Measurements from ENCODE around the gene FUOM.

The FUOM gene

DNA sequence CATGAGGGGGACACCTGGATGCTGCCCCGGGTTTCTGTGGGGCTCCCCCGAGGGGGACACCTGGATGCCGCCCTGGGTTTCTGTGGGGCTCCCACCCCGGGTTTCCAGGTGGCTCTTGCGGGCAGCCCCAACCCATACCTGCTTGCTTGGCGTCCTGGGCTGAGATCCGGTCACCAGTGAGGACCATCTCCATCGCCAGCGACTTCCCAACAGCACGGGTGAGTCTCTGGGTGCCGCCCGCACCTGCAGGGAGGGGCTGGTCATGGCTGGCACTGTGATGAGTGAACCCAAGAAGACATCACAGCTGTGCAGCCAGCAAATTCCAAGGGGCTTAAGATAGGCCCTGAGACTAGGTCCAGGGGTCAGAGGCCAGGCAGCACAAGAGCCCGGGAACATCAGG lies 8.9 kb upstream of the FUOM start:
- DNase-seq (ENCODE audit: low spot score), result no peak

DNA sequence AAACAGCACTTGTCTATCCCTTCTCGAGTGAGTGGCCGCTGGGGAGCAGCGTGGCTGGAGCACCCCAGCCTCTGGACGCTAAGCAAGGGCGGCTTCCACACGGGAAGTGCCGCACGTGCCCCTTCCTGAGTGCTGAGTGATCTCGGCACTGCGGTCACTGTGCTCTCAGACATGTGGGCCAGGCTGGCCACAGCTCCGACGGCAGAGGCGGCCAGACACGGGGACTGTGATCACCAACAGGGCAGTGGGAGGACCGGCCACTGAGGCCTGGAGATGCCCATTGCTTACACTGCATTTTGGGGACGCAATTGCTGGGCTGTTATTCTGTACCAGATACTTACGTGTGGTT lies 8.3 kb upstream of the FUOM start:
- no peak for DNase-seq (ENCODE audit: low spot score)

DNA sequence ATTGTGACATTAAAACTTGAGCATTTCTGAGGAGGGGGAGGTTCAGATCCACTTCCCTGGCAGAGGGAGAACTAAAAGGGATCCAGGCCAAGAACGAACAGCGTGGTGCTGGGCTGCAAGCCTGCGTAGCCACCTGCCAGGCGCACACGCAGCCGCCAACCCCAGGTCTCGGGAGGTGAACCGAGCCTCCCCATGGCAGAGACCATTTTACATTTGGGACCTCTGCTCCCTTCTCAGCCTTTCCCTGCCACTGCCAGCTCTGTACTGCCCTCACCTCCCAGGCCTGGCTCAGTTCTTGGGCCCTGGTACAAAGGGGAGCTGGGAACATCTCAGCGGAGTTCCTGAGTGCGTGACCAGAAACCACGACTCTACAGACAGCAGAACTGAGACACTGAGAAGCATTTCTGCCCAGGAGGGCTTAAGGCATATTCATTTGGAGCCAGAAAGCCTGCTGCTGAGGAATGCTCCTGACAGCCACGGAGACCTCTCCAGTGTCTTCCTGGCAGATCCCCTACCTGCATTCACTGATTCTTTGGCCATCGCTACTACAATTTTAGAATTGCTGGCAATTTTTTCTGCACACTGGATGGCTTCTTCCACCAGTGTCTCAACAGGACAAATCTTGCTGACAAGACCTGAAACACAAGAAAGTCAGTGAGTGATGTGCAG lies 7.8 kb upstream of the FUOM start:
- DNase-seq (ENCODE audit: low spot score), result no peak

DNA sequence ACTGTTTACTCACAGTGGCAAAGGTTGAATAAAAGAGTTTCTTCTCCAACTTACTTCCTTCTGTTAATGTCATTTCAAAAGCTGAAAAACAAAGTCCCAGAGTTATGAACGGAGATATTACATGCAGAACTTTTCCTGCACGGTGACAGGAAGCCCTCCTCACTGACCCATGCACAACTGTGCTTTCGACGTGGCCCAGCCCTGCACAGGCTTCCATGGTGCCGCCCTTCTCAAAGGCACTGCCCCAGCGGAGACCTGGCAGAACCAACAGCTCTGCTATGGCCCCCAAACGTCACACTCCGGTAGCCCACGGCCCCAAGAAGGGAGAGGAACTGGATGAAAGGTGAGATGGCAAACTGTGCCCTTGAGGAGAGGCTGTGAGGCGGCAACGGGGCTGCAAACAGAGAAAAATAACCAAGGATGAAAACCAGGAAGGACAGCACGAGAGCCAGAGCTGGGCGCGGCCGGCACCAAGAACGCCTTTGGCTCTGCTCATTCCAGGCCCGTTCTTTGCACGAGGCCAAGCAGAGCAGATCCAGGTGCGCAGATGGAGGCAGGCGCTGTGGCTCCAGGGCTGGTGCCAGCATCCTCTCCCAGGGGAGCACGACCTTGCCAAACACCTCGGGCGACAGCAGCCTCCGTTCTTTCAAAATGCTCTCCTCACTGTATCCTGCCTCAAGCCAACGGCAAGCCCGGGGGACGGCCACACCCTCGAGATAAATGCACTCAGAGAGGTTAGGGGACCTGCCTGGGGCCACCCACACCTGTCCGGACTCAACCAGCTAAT lies 7.0 kb upstream of the FUOM start:
- no peak for DNase-seq (ENCODE audit: low spot score)

DNA sequence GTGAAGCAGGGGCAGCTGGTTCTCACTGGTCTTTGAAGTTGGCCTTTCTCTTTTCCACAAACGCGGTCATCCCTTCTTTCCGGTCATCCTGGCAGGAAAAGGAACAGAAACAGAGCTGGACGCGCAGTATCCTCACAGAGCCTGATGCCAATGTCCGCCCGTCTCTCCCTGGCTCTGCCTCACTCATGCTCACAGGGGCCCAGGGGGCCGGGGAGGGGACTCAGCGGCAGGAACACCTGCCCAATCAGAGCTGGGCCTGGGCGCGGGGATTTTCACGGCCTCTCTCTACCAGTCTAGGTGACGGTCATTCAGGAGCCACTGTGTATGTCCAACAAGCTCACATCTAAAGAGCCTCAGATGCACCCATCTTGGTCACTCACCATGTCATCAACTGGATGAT lies 5.0 kb upstream of the FUOM start:
- DNase-seq (ENCODE audit: low spot score), result no peak

DNA sequence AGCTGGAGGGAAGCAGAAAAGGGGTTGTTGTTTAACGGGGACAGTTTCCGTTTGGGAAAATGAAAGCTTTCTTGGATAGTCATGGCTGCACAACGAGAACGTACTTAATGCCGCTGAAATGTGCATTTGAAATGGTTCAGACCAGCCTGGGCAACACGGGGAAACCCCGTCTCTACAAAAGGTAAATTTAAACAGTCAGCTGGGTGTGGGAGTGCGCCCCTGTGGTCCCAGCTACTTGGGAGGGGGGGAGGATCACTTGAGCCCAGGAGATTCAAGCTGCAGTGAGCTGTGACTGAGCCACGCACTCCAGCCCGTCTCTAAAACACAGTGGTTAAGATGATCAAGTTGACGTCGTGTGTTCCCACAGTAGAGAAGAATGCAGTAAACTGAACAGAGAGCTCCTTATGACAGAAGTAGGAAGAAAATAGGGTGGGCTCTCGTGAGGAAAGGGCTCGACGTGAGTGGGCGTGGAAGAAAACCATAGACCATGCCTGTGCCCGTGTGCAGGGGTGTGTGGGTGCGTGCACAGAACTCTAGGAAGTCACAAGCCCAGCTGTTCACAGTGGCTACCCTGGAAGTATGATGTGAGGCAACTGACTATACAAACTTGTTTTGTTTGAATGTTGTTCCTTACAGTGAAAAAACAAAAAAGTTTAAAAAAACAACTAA lies 4.1 kb upstream of the FUOM start:
- no peak for DNase-seq (ENCODE audit: low spot score)

DNA sequence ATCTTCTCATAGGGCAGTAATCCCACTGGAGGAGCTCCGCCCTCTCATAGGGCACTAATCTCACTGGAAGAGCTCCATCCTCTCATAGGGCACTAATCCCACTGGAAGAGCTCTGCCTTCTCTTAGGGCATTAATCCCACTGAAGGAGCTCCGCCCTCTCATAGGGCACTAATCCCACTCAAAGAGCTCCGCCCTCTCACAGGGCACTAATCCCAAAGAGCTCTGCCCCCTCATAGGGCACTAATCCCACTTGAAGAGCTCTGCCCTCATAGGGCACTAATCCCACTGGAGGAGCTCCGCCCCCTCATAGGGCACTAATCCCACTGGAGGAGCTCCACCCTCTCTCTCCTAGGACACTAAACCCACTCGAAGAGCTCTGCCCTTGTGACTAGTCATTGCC lies 3.4 kb upstream of the FUOM start:
- DNase-seq (ENCODE audit: low spot score), result no peak

DNA sequence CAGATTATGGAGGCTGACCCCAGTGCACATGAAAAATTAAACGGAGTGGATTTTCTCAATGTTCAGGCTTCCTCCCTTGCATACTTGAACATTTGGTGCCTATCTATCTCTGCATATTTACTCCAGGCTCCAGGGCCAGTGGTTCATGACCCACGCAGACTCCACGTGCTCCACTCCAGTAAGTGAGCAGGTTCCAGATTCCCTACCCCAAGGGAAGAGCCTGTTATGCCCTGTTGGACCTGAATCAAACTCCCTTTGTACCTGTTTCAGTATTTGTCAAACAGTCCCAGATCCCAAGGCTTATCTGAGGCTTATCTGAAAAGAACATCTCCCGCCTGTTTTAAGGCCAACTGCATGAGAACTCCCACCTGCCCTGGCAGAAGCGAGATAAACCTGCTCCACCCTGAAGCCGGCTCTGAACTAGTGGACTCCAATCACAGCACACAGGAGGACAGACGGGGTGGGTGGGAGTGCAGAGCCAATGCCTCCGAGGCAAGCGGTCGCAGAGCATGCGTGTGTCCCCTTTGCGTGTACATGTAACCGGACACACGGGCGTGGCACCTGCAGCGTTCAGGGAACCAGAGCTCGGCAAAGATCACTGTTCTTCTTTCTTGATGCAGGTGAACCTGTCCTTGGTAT lies 2.3 kb upstream of the FUOM start:
- DNase-seq (ENCODE audit: low spot score), result no peak

DNA sequence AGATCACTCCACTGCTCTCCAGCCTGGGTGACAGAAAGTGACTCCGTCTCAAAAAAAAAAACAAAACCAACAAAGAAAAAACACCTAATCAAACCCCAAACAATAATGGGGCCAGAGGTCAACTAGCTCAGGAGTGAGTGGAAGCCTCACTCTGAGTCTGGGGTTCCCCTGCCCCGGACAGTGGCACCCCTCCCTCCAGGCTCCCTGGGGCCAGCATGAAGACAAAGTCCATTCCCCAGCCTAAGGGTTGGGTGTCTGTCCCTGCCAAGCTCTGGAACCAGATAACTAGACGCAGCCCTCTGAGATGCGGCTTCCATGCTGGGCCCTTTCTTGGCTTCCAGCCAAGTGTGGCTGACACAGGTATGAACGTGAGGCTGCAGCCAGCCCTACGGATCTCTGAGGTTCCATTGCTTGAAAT lies 1.7 kb upstream of the FUOM start:
- DNase-seq (ENCODE audit: low spot score), result peak; percentile 56

DNA sequence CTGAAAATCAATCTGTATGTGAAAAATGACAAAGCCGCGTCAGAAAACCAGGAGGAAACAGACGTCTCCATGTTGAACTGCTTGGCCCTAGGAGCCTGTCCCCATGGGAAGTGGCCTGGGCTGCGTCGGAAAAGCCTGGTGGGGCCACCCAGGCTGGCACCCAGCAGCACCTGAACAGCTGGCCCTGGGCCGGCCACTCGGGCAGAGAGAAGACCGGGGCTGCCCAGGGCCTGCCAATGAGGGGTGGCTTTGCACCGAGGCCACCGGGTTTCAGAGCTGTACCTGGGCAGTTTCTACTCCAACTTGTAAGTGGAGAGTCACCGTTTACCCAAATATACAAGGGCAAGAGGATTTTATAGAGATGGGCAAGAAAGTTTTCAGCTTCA lies 1.1 kb upstream of the FUOM start:
- DNase-seq (ENCODE audit: low spot score), result no peak

DNA sequence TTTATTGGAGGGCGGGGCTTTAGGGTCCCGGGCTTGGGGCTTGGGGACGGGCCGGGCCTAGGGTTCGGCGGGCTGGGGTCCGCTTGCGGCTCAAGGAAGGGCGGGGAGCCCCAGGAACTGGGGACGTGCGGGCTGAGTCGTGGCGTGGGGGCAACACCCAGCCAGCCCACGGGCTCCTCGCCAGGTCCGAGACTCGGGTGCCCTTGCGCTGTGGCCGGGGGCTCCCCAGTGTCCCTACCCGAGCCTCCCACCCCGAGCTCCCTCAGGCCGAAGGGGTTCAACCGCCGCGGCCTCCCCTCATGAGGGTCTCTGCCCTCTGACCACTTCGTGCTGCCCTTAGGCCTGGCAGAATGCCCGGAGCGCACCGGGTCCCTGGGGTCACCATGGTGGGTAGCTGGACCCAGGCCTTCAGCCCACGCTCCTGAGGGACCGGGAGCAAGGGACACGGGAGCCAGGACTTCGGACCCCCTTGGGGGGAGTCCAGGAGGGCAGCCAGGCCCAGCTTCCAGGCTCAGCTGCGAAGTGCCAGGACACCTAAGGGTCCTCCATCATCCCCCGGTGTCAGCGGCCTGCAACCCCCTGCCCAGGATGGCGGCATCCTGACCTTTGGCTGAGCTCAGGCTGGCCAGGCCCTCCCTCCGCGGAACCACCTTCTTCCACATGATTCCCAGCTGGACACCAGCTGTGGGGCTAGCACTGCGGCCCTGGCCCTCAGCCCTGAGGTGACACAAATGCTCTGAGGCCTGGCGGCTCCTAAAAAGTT lies 524 bp upstream of the FUOM start:
- no peak for DNase-seq (ENCODE audit: low spot score)

DNA sequence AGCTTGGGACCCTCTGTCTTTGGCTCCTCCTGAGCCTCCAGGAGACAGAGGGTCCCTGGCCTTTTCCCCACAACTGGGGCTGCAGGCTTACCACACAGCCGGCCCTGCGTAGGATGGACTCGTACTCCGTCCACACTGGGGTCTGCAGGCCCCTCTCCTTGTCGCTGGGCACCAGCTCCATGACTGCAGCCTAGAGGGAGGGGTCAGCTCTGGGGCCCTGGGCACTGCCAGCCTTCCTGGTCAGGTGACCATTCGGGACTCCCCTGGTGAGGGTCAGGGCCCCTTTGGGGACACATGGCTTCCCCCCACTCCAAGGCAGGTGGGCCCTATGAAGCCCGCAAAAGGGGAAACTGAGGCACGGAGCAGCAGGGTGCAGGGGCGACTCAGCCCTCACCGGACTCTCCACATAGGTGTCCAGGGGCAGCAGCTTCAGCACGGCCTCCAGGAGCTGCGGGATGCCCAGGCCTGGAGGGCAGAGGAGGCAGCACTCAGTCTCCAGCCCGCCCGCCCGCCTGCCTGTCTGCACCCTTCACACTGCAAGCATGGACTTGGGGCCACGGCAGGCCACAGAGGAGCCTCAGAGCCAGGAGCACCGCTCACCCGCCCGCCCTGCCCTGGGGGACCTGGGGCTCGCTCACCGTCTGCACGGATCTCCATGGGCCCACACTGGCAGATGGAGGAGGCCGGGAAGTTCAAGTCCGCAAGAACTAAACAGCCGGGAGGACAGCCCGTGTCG lies 1.1 kb downstream of the FUOM start:
- no peak for DNase-seq (ENCODE audit: low spot score)

DNA sequence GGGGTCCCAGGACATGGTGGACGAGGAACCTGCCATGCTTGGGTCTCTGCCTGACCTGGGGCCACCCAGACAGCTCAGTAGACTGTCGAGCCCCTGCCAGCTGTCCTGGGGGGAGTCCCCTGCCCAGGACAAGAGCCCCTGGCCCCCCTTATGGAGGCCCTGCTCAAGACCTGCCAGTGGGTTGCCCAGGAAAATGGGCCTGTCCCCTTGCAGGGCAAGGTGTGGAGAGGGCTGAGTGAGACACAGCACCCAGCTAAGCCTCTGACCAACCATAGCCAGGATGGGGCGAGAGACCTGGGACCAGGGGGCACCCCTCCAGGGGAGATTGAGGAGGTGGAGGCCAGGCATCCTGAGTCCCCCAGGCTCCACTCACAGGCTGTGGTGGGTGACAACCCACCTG lies 1.8 kb downstream of the FUOM start:
- no peak for DNase-seq (ENCODE audit: low spot score)

DNA sequence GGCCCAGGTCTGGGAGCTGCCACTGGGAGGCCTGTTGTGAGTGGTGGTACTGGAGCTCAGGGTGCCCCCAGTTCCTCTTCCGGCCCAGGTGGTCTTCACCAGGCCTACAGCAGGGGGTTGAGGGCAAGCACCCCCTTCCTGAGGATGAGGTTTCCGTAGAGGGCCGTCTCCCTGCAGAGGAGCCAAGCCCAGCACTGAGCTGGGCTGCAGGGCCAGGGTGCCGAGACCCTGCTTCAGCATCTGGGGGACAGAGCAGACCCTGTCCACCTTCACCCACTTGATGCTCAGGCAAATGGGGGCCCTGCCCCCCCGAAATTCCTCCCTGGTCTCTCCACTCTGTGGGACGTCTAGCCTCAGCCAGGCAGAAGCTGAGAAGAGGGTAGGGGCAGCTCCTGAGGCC lies 2.6 kb downstream of the FUOM start:
- no peak for DNase-seq (ENCODE audit: low spot score)

DNA sequence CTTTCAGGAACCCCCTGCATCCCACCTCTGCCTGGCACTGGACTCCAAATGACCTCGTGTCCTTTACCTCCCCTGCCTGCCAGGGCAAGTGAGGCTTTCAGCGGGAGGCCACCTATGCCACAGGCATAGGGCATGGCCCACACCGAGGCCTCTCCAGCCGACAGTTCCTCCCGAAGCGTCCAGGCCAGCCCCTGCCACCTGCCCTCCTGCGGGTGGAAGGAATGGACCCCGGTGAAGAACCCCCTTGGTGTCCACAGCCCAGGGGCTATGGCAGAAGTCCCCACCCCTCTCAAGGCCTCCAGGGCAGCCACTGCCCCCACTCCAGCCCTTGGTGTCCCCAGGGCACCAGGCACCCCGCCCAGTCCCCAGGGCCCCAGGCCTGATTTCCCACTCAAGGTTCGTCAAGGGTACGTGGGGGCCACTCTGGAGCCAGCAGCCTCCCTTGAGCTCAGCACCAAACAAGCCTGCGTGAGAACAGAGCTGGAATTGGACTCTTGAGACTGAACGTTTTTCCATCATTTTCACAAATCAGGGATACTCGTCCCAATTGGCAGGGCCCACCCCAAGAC lies 3.1 kb downstream of the FUOM start:
- no peak for DNase-seq (ENCODE audit: low spot score)

DNA sequence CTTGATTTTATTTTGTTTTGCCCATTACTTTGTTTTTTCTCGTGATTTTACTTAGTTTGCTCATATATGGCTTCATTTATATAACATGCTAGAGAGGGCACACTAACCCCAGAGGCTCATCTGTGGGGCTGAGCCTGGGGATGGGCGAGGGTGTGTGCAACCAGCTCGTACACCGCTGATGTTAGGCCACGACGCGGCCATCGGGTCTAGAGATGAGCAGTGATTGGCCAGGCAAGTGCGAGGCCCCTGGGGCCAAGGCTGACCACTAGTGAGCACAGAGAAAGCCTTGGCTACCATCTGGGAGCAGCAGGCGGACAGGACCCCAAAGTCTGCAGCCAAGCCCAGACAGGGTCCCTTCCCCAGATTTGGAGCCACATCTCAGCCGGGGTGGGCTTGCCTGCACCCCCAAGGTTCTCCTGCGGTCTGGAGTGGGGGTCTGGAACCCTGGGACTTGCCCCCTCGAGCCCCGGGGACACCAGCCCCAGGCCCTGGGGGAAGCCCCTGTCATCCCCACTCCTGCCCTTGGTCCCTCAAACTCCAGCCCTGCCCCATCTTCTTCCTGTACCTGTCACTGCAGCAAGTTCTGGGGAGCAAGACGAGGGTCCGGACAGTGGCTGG lies 3.7 kb downstream of the FUOM start:
- DNase-seq (ENCODE audit: low spot score), result no peak

DNA sequence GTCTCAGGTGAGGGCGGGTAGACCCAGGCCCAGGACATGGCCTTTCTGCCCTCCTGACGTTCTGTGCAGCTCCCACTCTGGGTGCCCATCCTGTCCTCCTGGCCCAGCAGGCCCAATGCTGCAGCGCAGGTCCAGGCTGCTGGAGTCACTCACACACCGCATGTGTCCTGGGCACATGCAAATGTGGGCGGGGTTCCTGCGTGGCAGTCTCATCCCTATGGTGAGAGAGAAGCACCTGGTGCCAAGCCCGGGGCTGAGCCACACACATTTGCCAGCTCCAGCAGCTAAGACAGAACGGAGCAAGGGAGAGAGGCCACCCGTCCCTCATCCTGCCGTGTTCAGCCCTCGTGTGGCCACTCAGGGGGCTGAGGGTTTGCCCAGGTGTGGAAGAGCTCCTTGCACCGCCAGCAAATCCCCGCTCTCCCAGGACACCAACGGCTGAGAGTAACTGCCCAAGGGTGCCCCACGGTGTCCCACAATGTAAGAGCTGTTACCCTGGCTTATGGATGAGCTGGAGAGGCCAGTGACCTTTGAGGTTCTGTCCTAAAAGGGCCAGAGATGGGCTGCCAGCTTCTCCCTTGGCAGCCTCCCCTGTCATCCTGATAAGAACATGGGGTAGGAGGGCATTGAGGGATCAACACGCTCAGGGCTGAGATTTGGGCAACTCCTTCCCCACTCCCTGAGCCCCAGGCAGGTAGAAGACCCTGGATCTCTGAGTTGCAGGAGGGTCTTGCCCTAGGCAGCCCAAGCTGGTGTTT lies 4.4 kb downstream of the FUOM start:
- DNase-seq (ENCODE audit: low spot score), result no peak

DNA sequence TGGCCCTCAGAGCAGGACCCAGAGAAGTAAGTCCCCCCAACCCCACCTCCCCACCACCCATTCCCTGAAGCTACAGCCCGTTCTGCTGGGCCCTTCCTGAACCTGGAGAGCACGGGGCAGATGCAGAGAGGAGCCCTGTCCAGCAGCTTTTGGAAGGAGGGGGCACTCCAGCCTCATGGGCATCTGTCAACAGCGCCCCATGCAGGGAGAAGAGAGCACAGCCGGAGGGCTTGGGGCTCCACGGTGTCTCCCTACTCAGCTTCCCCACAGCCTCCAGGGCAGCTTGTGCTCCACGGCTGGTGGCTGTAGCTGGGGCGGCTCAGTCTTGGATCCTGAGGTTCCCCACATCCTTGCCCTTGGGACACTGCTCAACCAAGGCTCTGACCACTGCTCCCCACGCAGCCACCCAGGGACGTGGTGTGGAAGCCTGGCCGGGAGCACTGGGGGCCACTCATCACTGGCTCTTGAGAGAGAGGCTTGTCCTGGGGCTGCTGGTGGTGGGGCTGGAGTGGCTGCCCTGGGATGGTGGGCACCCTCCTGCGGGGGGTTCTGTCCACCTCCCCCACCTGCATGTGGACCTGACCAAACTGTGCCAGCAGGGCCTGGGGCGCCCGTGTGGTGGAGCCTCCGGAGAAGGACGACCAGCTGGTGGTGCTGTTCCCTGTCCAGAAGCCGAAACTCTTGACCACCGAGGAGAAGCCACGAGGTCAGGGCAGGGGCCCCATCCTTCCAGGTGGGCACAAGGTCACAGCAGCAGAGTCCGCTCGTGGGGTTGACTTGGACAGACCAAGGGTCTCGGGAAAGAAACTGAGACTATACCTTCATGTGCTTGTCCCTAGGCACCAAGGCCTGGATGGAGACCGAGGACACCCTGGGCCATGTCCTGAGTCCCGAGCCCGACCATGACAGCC lies 6.2 kb downstream of the FUOM start:
- no peak for DNase-seq (ENCODE audit: low spot score)

DNA sequence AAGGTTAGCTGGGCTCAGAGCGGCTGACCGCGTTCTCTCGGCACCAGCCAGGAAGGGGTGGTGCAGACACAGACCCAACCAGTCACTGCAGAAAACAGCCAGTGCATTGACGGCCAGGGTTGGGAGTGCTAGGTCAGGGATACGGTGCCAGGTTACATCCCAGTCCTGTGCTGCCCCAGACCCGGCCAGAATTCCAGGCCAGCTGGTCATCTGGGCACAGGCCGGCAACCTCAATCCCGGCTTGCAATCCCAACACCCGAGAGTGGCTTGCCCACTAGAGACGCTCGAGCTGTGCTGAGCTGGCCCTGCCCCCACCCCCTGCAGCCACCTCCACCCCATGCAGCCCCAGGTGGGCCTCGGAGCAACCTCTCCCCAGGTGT lies 6.9 kb downstream of the FUOM start:
- no peak for DNase-seq (ENCODE audit: low spot score)

Data from hematopoietic multipotent progenitor cell treated with erythropoietin and hydrocortisone succinate and interleukin-3 and kit ligand, for 15 days (in vitro differentiated cells).